DMS 273 (cell line): ENCODE data around the gene APLN.

Experiments used
- DNase-seq: peaks from one replicate; lab custom pipeline; 2025; ENCODE audit not compliant: unreplicated experiment; lab: John Stamatoyannopoulos, UW

Gene APLN

DNA sequence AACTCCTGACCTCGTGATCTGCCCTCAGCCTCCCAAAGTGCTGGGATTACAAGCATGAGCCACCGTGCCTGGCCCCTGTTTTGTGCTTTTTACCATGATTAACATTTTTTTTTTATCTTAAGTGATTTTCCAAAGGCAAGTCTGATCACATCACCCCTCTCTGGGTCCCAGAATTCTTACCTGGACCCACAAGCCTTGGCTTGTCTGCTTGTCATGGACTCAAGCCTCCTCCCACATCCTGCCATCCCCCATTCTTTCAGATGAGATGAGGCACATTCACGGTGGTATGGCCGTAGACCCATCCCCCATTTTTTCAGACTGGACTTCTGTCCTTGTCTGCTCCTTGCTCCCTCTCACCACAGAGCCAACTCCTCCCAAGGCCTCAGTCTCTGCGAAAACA lies 55.3 kb downstream of the APLN start:
- no peak for DNase-seq

DNA sequence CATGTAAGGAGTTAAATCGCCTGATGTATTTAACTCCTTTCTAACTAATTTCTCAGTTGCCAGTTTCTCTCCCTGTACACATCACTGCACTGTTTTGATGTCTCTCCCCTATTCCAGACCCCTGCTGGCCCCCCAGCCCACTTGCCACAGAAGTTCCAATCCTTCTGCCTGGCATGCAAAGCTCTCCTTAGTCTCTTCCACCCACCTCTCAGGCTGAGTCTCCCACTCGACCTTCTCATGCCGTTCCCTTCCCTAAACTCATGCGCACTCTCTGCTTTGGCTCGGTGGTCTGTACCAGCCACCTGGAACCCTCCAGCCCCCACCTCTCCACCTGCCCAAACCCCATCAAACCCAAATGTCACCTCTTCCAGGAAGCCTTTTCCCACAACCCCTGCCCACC lies 56.9 kb downstream of the APLN start:
- DNase-seq = no peak

DNA sequence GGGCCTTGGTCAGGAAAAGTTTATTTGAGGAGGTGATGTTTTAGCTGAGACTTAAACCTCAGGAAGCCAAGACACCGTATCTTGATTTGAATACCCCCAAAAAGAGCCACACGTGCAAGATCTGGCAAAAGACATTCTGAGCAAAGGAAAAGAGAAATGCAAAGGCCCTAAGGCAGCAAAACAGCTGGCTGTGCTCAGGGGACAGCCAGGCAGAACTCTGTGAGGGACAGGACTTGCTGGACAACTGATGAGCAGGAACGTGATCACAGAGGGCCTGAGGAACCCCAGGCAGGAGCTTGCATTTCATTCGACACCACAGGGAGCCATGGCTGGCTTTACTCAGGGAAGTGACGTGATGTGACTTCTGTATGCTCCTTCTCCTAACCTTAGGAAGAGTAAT lies 58.7 kb downstream of the APLN start:
- DNase-seq = no peak
